Adrenal gland (tissue), 5 donors: Measurements from ENCODE around the gene BTN3A1.
"Not testable (repeated sequence)": the region's sequence is repeated elsewhere in the genome, so short reads cannot be mapped to it uniquely, and the experiment has no call there.

Experiments
- CTCF ChIP-seq, 6 experiments: fragments of 450-650 bp in 4 of 6; fragments of 200-600 bp in 2 of 6; sonication (generic) in 1 of 6; IDR thresholded peaks; 1 replicate in 5 of 6; 2 replicates in 1 of 6; pipeline versions ENCODE4 v1.5.1 to v1.8.0; 2016 to 2021; ENCODE audit warnings: antibody characterized with exemption in 6 of 6, mild to moderate bottlenecking in 2 of 6, moderate library complexity in 1 of 6
- POLR2A ChIP-seq, 2 donors: fragments of 450-650 bp; IDR thresholded peaks; one replicate each; pipeline ENCODE4 v1.6.1; 2017; ENCODE audit warnings: antibody characterized with exemption in 2 of 2, mild to moderate bottlenecking in 2 of 2, moderate library complexity in 1 of 2
- donor health status: DM: no; HTN: no; CAD: no.

- TF ChIP-seq CTCF, POLR2A (IDR thresholded peaks at IDR 0.05): not testable (repeated sequence)
Observed at GRCh38 chr6:26371813-26372212, 30.3 kb upstream of the BTN3A1 start.
